IPS-18a (cell line): Measurements from ENCODE around the gene NUDT8.

ENCODE experiments used
- H3K27ac ChIP-seq: one replicate; pipeline ENCODE4 v1.5.1; 2013; ENCODE audit warnings: low read length
- H3K27me3 ChIP-seq: one replicate; pipeline ENCODE4 v1.6.1; 2013; ENCODE audit warnings: mild to moderate bottlenecking, low read length; ENCODE audit not compliant: control insufficient read depth, insufficient read depth
- H3K36me3 ChIP-seq: one replicate; pipeline ENCODE4 v1.6.1; 2013; ENCODE audit warnings: low read depth, low read length; ENCODE audit not compliant: control insufficient read depth
- H3K4me1 ChIP-seq: one replicate; pipeline ENCODE4 v1.6.1; 2013; ENCODE audit warnings: low read depth, low read length; ENCODE audit not compliant: control insufficient read depth
- H3K4me3 ChIP-seq: one replicate; pipeline ENCODE4 v1.5.1; 2013; ENCODE audit warnings: low read length
- H3K9ac ChIP-seq: one replicate; pipeline ENCODE4 v1.6.1; 2013; ENCODE audit warnings: mild to moderate bottlenecking, low read length, moderate library complexity
- H3K9me3 ChIP-seq: one replicate; pipeline ENCODE4 v1.6.1; 2013; ENCODE audit warnings: low read depth, low read length; ENCODE audit not compliant: control insufficient read depth

NUDT8 gene

DNA sequence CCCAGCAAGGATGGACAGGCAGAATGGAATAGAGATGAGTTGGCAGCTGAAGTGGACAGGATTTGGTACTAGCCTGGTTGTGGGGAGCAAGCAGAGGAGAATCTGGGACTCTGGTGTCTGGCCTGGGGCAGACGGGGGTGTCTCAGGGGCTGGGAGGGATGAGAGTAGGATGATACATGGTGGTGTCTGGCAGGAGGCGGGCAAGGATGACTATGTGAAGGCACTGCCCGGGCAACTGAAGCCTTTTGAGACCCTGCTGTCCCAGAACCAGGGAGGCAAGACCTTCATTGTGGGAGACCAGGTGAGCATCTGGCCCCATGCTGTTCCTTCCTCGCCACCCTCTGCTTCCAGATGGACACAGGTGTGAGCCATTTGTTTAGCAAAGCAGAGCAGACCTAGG is 43.8 kb downstream of the NUDT8 start:
- no peak overlapping the region for H3K4me3 ChIP-seq
- H3K9ac ChIP-seq: no peak overlapping the region
- no peaks in the 10 kb centered on the region for H3K9me3 ChIP-seq
- peaks cover 29% of the 10 kb centered on the region for H3K36me3 ChIP-seq
- no peaks in the 10 kb centered on the region for H3K27me3 ChIP-seq
- no peak overlapping the region for H3K27ac ChIP-seq
- peaks cover 27% of the 10 kb centered on the region for H3K4me1 ChIP-seq

- Histone ChIP-seq H3K36me3 (peaks cover 29% of the 10 kb centered on the region), H3K4me1 (peaks cover 32% of the 10 kb centered on the region), H3K9ac (peak overlapping the region; percentile 91), H3K9me3 (no peaks in the 10 kb centered on the region), H3K27ac (no peak overlapping the region), H3K27me3 (no peaks in the 10 kb centered on the region), H3K4me3 (peak overlapping the region; percentile 88)
Observed at GRCh38 chr11:67584881-67585873, 44.6 kb downstream of the NUDT8 start.

- H3K9ac ChIP-seq: peak overlapping the region; percentile 91
- no peaks in the 10 kb centered on the region for H3K9me3 ChIP-seq
- H3K27ac ChIP-seq: peak overlapping the region; percentile 91
- peaks cover 32% of the 10 kb centered on the region for H3K4me1 ChIP-seq
- H3K36me3 ChIP-seq: peaks cover 29% of the 10 kb centered on the region
- H3K4me3 ChIP-seq: peak overlapping the region; percentile 88
- peaks cover 4% of the 10 kb centered on the region for H3K27me3 ChIP-seq
Observed at GRCh38 chr11:67584205-67584880, 45.4 kb downstream of the NUDT8 start.

DNA sequence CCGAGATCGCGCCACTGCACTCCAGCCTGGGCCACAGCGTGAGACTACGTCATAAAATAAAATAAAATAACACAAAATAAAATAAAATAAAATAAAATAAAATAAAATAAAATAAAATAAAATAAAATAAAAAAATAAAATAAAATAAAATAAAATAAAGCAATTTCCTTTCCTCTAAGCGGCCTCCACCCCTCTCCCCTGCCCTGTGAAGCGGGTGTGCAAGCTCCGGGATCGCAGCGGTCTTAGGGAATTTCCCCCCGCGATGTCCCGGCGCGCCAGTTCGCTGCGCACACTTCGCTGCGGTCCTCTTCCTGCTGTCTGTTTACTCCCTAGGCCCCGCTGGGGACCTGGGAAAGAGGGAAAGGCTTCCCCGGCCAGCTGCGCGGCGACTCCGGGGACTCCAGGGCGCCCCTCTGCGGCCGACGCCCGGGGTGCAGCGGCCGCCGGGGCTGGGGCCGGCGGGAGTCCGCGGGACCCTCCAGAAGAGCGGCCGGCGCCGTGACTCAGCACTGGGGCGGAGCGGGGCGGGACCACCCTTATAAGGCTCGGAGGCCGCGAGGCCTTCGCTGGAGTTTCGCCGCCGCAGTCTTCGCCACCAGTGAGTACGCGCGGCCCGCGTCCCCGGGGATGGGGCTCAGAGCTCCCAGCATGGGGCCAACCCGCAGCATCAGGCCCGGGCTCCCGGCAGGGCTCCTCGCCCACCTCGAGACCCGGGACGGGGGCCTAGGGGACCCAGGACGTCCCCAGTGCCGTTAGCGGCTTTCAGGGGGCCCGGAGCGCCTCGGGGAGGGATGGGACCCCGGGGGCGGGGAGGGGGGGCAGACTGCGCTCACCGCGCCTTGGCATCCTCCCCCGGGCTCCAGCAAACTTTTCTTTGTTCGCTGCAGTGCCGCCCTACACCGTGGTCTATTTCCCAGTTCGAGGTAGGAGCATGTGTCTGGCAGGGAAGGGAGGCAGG is 46.2 kb downstream of the NUDT8 start, which contains the start of gene GSTP1:
Gene GSTP1, plus strand, starts transcription at position 566 of the 958 bp plus-strand sequence. Its CDS starts 32 bp downstream, at position 598.
- Histone ChIP-seq H3K27me3 (peaks cover 4% of the 10 kb centered on the region), H3K9ac (peak within 1 kb of the TSS; percentile 91), H3K4me3 (peak within 1 kb of the TSS; percentile 88), H3K9me3 (no peaks in the 10 kb centered on the region), H3K36me3 (peaks cover 29% of the 10 kb centered on the region), H3K27ac (peak within 1 kb of the TSS; percentile 91), H3K4me1 (peaks cover 32% of the 10 kb centered on the region)

DNA sequence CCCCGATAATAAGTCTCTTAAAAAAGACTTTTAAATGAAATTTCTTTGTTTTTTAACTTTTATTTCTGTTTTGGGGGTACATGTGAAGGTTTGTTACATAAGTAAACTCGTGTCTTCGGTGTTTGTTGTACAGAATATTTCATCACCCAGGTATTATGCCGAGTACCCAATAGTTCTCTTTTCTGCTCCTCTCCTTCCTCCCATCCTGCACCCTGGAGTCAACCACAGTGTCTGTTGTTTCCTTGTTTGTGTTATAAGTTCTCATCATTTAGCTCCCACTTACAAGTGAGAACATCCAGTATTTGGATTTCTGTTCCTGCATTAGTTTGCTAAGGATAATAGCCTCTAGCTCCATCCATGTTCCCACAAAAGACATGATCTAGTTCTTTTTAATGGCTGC is 47.7 kb downstream of the NUDT8 start:
- no peak overlapping the region for H3K27ac ChIP-seq
- peaks cover 4% of the 10 kb centered on the region for H3K27me3 ChIP-seq
- no peaks in the 10 kb centered on the region for H3K9me3 ChIP-seq
- peak overlapping the region; percentile 88 for H3K4me3 ChIP-seq
- H3K4me1 ChIP-seq: peaks cover 32% of the 10 kb centered on the region
- no peak overlapping the region for H3K9ac ChIP-seq
- peaks cover 25% of the 10 kb centered on the region for H3K36me3 ChIP-seq

- Histone ChIP-seq H3K9me3 (no peaks in the 10 kb centered on the region), H3K4me1 (peaks cover 32% of the 10 kb centered on the region), H3K4me3 (peak overlapping the region; percentile 37), H3K27me3 (peaks cover 4% of the 10 kb centered on the region), H3K27ac (peak overlapping the region; percentile 21), H3K36me3 (peaks cover 21% of the 10 kb centered on the region), H3K9ac (no peak overlapping the region)
Observed at GRCh38 chr11:67581469-67581868, 48.3 kb downstream of the NUDT8 start.

DNA sequence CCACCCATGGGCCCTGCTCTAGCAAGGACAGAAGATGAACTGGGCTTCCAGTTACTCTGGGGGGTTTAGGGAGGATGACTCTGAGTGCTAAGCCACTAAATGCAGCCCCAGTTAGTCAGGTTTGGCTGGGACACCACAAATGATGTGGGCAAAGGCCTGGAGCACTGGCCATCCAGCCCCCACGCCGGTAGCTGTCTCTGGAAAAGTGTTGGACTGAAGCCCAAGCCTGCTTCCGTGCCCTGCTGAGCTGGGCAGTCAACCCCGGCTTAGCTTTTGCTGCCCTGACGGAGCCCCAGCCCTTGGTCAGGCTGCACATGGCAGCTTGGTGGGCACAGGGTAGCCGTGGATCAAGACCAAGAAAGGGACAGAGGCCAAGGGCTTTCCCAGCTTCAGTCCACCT is 51.8 kb downstream of the NUDT8 start:
- Histone ChIP-seq H3K9me3 (no peaks in the 10 kb centered on the region), H3K27ac (no peak overlapping the region), H3K4me1 (peaks cover 24% of the 10 kb centered on the region), H3K9ac (no peak overlapping the region), H3K4me3 (no peak overlapping the region), H3K27me3 (peaks cover 4% of the 10 kb centered on the region), H3K36me3 (no peaks in the 10 kb centered on the region)
